ENCODE results near the gene SLC26A8. TPM values are rescaled to one million over a fixed set of nuclear protein-coding genes. Genes with fewer than 3 reads are reported as not detected.
A peak's percentile ranks its signal among the peaks of the same experiment; 100 is the strongest.

SLC26A8 gene
- total and polyA plus RNA-seq, 2 of the 13 experiments (the other 11 are each of a cell fraction or from before 2014, with no cell fraction given), result 0.46 TPM; not detected in 1

DNA sequence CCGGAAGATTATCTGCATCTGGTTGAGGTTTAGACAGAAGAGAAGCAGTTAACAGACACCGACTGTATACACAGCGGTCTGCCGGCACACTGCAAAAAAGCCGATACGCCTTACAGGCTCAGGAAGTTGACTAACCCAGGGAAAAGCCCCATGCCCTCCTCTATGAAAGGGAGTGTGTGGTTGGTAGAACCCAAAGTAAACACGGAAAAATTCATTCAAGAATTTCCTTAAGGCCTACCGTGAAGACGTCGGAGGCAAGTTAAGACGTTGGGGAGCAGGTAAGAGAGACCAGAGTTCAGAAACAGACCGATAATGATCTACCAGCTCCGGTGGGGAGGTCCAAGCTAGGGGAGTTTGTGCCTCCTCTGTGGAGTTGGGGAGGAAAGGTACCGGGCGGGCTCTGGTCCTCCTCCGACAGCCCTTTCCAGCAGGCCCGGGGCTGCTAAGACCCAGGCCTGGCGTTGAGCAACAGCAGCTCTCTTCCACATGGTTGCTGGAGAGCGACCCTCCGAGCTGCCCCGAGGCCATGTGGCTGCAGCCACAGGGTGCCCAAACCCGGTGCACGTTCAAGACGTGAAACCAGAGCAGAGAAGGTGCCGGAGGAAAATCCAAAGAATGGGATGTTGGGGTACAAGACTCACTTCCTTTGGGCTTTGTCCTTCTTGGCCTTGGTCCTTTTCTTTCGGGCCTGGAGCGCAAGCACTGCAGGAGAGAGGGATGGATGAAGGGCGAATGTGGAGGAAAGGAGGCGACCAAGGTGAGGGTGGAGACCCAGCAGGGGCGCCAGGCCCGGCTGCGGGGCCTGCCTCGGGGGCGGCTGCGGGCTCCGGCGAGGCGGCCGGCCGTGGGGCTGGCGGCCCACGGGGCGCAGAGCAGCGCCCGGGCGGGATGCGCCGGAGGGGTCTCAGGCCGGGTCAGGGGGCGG, 104.4 kb downstream of the SLC26A8 start (continued):
- TF ChIP-seq, protein P1, sequence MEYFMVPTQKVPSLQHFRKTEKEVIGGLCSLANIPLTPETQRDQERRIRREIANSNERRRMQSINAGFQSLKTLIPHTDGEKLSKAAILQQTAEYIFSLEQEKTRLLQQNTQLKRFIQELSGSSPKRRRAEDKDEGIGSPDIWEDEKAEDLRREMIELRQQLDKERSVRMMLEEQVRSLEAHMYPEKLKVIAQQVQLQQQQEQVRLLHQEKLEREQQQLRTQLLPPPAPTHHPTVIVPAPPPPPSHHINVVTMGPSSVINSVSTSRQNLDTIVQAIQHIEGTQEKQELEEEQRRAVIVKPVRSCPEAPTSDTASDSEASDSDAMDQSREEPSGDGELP (IDR thresholded peaks at IDR 0.05; ENCODE audit: borderline replicate concordance, low read depth), result no peak
- 0 out of 2 replicates have a peak, but pooled peaks have one; percentile 39 for TF ChIP-seq ZNF614 (CRISPR knock-in tag; IDR thresholded peaks at IDR 0.05; ENCODE audit: borderline replicate concordance)
- TF ChIP-seq HCFC1 (IDR thresholded peaks at IDR 0.05; ENCODE audit: low read depth, low read length), result peak; percentile 18; the same call in 1 of the 2 replicates
- TF ChIP-seq, protein P2, sequence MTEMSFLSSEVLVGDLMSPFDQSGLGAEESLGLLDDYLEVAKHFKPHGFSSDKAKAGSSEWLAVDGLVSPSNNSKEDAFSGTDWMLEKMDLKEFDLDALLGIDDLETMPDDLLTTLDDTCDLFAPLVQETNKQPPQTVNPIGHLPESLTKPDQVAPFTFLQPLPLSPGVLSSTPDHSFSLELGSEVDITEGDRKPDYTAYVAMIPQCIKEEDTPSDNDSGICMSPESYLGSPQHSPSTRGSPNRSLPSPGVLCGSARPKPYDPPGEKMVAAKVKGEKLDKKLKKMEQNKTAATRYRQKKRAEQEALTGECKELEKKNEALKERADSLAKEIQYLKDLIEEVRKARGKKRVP (CRISPR knock-in tag; IDR thresholded peaks at IDR 0.05), result 0 out of 4 replicates have a peak, but pooled peaks of 1 of the 2 experiments have one; percentile 10
- TF ChIP-seq, protein P3, sequence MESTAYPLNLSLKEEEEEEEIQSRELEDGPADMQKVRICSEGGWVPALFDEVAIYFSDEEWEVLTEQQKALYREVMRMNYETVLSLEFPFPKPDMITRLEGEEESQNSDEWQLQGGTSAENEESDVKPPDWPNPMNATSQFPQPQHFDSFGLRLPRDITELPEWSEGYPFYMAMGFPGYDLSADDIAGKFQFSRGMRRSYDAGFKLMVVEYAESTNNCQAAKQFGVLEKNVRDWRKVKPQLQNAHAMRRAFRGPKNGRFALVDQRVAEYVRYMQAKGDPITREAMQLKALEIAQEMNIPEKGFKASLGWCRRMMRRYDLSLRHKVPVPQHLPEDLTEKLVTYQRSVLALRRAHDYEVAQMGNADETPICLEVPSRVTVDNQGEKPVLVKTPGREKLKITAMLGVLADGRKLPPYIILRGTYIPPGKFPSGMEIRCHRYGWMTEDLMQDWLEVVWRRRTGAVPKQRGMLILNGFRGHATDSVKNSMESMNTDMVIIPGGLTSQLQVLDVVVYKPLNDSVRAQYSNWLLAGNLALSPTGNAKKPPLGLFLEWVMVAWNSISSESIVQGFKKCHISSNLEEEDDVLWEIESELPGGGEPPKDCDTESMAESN (CRISPR knock-in tag; conservative IDR thresholded peaks at IDR 0.05), result 0 out of 2 replicates have a peak, but pooled peaks have one; percentile 66
- peak; percentile 44; the same call in 1 of the 2 replicates for TF ChIP-seq ZFYVE20 (CRISPR knock-in tag; IDR thresholded peaks at IDR 0.05; ENCODE audit: borderline replicate concordance, low read depth)
- TF ChIP-seq ZNF510 (CRISPR knock-in tag; IDR thresholded peaks at IDR 0.05; ENCODE audit: low read depth), result 0 out of 2 replicates have a peak, but pooled peaks have one; percentile 65
- TF ChIP-seq, protein P4, sequence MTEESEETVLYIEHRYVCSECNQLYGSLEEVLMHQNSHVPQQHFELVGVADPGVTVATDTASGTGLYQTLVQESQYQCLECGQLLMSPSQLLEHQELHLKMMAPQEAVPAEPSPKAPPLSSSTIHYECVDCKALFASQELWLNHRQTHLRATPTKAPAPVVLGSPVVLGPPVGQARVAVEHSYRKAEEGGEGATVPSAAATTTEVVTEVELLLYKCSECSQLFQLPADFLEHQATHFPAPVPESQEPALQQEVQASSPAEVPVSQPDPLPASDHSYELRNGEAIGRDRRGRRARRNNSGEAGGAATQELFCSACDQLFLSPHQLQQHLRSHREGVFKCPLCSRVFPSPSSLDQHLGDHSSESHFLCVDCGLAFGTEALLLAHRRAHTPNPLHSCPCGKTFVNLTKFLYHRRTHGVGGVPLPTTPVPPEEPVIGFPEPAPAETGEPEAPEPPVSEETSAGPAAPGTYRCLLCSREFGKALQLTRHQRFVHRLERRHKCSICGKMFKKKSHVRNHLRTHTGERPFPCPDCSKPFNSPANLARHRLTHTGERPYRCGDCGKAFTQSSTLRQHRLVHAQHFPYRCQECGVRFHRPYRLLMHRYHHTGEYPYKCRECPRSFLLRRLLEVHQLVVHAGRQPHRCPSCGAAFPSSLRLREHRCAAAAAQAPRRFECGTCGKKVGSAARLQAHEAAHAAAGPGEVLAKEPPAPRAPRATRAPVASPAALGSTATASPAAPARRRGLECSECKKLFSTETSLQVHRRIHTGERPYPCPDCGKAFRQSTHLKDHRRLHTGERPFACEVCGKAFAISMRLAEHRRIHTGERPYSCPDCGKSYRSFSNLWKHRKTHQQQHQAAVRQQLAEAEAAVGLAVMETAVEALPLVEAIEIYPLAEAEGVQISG (CRISPR knock-in tag; IDR thresholded peaks at IDR 0.05), result peak; percentile 40
- peak; percentile 23 for TF ChIP-seq RBM22 (optimal IDR thresholded peaks at IDR 0.05; ENCODE audit: low read length)
- TF ChIP-seq ZFY (CRISPR knock-in tag; IDR thresholded peaks at IDR 0.05), result peak; percentile 62
- TF ChIP-seq NFE2L1 (CRISPR knock-in tag; IDR thresholded peaks at IDR 0.05; ENCODE audit: borderline replicate concordance), result 0 out of 2 replicates have a peak, but pooled peaks have one; percentile 27
- peak; percentile 85; the same call in 1 of the 2 replicates for TF ChIP-seq SNAI1 (CRISPR knock-in tag; IDR thresholded peaks at IDR 0.05; ENCODE audit: borderline replicate concordance)
- no peak for TF ChIP-seq ZSCAN30 (CRISPR knock-in tag; IDR thresholded peaks at IDR 0.05)
- peak; percentile 74; the same call in 1 of the 2 replicates for TF ChIP-seq SALL1 (CRISPR knock-in tag; IDR thresholded peaks at IDR 0.05)
- TF ChIP-seq, protein P5, sequence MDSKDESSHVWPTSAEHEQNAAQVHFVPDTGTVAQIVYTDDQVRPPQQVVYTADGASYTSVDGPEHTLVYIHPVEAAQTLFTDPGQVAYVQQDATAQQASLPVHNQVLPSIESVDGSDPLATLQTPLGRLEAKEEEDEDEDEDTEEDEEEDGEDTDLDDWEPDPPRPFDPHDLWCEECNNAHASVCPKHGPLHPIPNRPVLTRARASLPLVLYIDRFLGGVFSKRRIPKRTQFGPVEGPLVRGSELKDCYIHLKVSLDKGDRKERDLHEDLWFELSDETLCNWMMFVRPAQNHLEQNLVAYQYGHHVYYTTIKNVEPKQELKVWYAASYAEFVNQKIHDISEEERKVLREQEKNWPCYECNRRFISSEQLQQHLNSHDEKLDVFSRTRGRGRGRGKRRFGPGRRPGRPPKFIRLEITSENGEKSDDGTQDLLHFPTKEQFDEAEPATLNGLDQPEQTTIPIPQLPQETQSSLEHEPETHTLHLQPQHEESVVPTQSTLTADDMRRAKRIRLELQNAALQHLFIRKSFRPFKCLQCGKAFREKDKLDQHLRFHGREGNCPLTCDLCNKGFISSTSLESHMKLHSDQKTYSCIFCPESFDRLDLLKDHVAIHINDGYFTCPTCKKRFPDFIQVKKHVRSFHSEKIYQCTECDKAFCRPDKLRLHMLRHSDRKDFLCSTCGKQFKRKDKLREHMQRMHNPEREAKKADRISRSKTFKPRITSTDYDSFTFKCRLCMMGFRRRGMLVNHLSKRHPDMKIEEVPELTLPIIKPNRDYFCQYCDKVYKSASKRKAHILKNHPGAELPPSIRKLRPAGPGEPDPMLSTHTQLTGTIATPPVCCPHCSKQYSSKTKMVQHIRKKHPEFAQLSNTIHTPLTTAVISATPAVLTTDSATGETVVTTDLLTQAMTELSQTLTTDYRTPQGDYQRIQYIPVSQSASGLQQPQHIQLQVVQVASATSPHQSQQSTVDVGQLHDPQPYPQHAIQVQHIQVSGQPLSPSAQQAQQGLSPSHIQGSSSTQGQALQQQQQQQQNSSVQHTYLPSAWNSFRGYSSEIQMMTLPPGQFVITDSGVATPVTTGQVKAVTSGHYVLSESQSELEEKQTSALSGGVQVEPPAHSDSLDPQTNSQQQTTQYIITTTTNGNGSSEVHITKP (CRISPR knock-in tag; IDR thresholded peaks at IDR 0.05; ENCODE audit: low read depth), result peak; percentile 92
- 0 out of 2 replicates have a peak, but pooled peaks have one; percentile 9 for TF ChIP-seq GATAD2A (CRISPR knock-in tag; IDR thresholded peaks at IDR 0.05)
- TF ChIP-seq HDAC2 (CRISPR knock-in tag; IDR thresholded peaks at IDR 0.05), result peak; percentile 24; the same call in 1 of the 2 replicates
